HG03108 (cell line): ENCODE measurements around the gene ZBTB20.

Experiments used
- ATAC-seq: cut with Tn5 transposase; IDR thresholded peaks from one replicate; pipeline ENCODE4 v1.9.1; 2021; ENCODE audit warnings: moderate library complexity; ENCODE audit not compliant: unreplicated experiment

The ZBTB20 gene

DNA sequence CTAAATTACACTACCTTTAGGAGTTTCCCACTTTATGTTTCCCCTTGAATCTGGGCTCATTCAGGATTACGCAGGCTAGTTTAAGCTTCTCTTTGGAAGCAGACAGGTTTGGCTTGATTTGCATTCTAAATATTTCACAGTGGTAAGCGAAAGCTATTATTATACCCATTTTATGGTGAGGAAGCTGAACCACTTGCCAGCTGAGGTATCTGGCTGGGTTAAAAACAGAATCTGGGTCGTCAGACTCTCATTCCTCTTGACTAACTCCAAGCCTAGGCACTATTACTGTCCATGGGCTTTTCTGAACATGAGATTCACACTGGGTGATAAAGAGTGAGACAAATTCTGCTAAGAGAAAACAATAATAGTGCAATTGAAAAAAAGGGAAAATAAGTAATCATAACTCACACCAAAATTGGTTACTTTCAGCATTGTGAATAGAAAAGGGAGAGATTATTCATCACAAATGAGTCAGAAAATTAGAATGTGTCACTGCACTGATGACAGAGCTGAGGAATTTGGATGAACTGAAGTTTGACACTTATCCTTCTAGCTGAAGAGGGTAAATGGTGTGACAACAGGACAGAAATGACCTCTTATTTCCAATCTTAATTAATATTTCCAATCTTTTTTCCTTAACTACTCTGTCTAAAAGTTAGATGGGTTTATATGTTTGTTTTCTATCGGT, 642.0 kb downstream of the ZBTB20 start:
- no peak for ATAC-seq

DNA sequence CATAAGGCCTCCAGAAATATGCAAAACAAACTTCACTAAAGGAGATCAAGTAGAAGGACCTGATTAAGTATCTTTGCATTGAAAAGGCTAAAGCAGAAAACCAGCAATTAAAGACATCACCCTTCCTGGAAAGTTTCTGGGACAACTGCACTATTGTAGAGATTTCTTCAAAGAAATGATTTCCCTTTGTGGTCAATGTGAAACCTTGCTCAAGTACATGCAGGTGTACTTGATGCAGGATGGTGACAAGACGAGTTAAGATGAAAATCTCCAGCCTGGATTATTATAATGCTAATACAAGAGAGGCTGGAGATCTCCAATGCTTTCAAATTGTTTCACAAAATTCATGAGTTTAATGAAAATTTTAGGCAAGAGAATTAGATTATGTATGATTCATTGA, 644.9 kb downstream of the ZBTB20 start:
- ATAC-seq, result no peak

DNA sequence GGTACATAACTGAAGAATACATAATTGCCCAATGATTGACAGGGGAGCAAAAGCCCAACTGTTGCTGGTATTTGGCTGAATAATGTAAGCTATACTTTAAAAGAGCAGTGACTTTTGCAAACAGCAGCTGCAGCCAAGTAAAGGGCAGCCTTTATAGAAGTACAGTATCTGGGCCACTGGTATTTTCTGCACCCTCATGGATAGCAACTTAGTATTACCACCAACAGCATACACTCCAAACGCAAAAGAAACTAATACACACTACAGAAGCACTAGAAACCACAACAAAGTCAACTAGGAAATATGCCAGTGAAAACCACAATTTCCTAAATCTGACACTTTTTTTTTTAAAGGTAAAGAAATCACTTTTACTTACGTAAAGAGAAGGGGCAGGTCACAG, 647.1 kb downstream of the ZBTB20 start:
- ATAC-seq, result no peak

DNA sequence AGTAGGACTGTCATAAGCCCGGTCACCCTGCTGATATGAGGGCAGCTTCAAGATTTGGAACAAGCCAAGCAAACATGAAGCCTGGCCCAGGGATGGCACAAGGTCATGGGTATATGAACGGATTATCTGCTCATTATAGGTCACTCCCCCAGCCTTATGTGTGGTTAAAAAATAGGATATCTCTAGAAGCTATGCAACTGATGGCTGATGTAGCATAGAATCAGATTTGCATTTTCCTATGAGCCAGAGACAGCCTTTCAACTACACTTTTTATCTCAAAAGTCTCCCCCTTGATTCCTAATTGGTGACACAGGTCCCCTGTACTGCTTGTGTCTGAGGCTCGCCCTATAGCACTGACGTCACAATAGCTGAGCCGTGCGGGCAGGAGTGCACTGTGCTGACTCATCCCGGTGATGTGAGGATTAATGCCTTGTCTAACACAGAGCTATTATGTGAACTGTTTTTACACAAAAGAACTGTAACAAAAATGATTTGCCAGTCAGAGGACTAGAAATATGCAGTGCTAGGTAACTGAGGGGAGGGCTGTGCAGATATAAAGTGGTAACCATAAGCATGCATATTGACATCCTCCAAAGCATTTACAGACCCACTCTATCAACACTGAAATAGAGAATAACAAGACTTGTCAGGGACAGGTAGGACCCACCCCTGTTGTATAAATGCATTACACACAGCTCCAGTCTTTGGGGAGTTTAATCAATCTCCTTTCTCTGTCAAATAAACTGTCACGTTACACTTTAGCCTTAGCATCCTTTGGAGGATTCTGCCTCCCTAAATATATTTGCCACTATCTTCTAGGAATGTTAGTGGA, 648.3 kb downstream of the ZBTB20 start:
- ATAC-seq, result no peak

DNA sequence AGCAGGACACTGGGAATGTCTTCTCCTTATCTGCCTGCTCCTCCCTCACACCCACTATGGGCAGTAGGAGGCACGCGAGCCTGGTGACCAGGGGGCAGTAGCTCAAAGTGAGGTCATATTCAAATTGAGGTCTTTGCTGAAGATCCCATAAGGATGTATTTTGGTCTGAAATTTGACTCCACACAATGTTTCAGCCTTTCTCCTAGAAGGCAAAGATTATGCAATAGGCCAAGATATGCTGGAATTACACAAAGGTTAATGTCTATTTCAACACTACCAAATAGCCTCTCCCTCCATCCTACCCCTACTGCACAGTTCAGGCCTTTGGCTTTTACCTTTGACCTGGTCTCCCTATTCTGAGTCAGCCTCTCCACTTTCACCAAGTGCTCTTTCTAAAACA, 650.2 kb downstream of the ZBTB20 start:
- no peak for ATAC-seq

DNA sequence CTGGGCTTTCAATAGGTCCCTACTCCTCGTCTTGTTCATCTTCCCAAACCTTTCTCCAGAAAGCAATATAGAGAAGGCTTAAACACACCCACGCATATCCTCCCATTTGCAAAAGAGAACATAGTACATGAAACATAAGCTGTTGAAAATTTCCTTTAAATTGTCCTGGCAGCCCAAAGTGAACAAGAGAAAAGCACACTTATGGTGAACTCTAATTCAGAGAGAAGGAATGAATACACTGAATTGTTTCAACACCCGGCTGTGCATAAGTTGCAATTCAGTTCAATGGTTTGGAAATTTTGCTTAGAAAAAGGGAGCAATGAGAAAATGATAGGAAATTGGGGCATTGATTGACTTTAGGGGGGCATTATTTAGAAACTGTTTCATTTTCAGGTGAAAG, 650.6 kb downstream of the ZBTB20 start:
- ATAC-seq, result no peak

DNA sequence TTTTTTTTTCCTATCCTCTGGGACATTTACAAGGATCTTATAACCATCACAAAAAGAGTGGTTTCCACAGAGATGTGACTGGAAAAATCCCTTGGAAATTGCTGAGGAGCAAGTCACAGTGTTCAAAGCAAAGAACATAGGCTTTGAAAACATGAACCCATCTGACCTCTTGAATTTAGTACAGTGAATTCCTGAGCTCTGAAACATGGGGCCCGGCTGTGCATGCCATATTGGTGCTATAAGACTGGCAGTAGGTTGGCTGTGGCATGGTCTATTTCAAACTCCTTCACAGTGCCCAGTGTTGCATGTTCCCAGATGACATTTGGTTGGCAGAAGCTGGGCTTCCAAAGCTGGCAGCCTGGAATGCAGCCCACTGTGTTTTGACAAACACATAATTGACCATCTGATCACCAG, 651.1 kb downstream of the ZBTB20 start:
- no peak for ATAC-seq

DNA sequence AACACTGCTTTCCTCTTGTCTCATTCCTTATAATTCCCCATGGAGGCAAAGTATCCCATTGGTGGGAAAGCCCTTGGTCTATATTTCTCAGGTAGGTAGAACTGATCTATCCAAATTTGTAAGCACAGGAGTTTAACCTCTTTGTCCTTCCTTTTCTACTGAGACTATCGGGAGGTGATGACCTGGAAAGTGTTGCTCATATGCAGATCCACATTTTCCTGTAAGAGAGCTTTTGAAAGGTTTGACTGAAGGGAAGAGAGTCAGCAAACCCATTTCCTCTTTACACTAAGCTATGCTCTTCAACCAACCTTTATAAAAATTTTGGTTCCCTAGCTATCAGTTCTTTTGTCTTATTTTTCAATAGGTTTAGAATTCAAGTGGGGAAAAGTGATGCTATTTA, 652.6 kb downstream of the ZBTB20 start:
- ATAC-seq, result no peak

DNA sequence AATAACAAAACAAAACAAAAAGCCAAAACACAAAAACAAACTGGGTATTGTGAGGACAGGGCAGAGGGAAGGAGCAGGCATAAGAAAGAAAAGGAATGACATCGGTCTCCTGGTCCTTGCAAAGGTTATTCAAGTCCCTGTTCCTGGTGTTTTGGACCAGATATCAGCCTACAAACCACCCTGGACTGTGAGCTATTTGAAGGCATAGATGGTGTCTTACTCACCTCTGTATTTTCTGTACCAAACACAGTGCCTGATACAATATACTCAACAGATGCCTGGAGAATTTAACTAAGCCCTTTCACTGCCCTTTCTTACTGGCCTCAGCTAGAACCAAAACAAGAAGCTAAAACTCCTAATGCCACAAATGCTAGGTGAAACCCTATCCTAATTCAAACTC, 656.3 kb downstream of the ZBTB20 start:
- no peak for ATAC-seq

DNA sequence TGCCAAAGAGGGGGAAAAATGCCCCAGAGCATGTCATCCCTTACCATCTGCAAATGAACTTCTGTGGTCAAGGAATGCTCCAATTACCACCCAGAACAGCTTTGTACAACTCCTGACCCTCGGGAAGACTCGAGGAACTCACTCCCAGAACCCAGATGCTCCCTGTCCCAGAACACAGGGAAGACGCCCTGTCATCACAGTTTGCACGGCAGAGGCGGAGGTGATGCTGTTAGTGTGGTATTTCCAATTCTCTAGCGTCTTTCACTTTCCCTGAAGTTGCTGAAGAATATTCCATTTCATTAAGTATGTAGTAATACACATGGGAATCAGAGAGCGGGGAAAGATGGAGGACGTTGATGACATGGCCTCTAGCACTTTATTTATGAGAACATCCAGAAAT, 659.6 kb downstream of the ZBTB20 start:
- ATAC-seq, result no peak

DNA sequence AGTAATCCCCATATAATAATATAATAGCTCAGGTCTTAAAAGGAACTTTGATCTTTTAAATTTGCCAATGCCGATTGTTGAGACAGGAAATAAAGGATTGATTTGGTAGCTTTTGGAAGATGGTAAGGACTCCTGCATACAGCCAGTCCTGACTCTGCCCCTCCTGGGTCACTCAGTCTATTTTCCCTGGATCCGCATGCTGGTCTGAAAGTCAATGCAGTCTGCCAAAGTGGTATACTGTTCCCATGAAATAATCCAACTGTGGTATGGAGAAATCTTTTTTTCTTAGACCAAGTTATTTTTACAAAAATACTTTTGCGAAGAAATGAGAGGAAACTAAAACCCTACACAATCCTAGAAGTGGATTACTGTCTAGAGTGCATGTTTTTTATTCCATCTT, 662.2 kb downstream of the ZBTB20 start:
- ATAC-seq, result no peak

DNA sequence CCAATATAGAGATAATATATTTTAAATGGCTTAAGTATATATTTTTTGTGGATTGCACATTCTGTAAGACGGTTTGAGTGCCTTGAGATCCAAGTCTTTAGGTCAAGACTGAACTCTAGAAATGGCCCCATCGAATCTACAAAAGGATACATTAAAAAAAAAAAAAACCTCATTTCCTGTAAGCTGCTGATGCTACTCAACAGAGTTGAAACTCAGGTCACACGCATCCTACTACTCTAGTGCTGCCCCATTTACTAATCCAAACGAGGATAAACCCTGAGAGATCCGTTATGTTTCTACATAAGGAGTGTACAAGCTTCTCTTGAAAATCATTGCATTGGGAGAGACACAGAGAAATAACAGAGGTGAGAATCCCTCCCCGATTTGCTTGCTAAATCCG, 666.0 kb downstream of the ZBTB20 start:
- ATAC-seq, result no peak

DNA sequence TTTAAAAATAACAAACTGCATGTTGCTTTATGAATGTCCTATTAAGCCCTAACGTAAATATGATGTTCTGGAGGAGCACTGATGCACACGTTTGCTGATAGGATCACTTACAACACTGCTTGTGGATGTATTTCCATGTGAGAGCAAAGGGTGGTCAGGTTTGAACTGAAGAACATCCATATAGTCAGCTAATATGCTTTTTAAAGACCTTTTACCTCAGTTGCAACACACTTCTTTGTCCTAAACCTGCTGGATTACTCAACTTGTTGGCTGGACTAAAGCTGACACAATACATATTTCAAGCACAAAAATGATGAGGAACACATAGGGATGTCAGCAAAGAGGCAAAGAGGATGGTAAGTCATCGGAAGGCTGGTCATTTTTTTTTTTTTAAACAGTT, 666.6 kb downstream of the ZBTB20 start:
- no peak for ATAC-seq

DNA sequence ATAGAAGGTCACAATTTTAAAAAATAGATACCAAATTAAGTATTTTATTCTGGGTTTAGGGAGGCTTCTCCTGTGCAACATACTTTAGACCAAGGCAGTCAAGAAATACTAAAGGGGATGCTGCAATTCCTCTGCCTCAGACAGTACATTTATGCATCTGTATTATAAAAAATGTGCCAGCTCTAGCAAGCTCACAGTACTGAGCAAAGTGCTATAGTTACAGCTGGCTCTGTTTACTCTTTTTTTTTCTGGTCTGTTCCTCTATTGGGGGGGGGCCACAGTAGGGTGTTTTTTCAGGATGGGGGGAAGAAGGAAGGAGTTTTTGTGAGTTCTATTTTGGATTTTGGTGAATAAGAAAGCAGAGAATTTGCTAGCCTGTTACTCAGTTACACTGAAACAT, 668.3 kb downstream of the ZBTB20 start:
- no peak for ATAC-seq

DNA sequence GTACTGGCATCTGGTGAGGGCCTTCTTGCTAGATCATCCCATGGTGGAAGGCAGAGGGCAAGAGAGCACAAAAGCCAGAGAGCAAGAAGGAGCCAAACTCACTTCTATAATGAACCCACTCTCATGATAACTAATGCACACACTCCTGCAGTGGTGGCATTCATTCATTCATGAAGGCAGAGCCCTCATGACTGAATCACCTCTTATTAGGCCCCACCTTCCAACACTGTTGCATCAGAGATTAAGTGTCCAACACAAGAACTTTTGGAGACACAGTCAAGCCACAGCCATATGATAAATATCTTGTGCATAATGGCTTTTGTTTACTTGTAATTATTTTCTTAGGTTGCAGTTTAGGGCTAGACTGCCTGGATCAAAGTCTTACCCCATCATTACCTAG, 670.6 kb downstream of the ZBTB20 start:
- ATAC-seq, result no peak

DNA sequence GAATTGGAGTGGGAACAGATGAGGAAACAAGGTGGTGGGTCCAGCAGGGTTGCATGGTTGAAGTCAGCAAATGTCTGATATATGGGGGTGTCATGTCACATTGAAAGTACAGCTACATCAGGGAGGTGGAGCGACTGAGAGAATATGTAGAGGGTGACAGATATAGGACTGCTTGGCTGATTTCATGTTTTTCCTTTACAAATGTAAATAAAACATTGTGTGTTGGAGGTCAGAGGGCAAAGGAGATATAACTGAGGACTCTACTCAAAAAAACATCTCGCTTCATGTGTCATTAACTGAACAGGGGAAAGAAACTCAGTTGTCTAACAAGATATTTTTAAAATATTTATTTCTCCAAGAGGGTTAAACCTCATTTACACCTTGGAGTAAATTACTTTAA, 675.6 kb downstream of the ZBTB20 start:
- ATAC-seq, result no peak

DNA sequence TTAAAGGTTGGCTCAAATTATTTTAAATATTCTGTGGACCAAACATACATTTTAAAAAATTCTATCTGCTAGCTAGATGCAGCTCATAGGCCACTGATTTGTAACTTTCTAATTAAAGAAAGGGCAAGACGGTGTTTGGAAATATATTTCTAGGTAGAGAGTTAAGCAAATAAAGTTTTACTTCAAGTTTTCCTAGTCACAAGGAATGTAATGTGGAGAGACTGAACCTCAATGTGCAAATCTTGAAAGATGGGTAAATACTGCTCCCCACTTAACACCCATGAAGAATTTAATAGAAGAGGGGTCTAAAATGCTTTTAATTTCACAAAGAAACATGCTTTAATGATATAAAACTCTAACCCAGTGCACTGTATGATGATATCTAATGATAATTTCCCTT, 678.0 kb downstream of the ZBTB20 start:
- ATAC-seq, result no peak

DNA sequence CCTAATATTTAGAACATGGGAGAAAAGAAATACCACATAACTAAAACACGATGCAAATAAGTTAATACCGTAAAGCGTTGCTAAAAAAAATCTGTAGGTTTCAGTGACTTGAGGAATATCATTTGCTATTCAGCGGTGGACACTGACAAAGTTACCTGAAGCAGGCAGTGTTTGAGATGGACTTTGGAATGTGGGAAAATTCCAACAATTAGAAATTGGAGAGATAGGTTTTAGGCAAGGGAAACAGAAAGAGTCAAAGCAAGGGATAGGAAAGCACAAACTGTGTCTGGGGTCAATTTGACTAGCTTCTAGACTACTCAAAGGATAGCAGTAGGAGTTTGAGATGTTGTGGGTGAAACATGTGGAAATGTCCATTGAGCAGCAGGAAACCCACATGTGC, 680.3 kb downstream of the ZBTB20 start:
- no peak for ATAC-seq

DNA sequence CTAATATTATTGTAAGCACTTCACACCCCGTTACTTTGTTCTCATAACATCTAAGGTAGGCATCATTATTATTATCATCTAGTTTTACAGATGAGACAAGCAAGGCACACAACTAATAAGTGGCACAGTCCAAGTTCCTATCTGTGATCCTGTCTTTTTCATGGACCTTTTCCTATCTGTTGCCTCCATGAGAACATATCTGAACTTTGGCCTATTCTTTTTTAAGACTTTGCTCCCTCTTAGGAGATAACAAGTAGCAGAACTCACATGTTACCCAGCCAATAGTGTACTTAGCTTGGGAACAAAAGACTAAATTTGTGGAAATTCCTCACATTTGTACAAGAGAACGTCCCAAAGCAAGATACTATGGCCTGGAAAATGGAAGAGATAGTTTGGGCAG, 680.8 kb downstream of the ZBTB20 start:
- no peak for ATAC-seq

DNA sequence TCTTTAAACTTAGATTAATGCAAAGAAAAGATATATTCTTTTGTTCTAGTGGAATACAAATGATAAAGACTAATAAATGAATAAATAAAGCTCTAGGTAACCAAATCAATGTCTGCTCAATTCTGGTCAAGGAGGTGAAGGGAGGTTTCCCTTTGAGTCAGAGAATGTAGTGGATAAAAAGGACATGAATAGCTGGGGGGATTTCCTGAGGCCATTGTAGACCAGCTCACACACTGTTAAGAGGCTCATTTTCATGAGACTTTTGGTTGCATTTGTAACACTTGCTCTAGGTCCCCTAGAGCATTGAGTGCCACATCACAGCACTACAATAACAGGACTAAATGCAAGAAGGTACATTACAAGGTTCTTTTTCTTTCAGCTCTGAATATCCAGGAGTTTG, 682.5 kb downstream of the ZBTB20 start:
- ATAC-seq, result peak; percentile 84

DNA sequence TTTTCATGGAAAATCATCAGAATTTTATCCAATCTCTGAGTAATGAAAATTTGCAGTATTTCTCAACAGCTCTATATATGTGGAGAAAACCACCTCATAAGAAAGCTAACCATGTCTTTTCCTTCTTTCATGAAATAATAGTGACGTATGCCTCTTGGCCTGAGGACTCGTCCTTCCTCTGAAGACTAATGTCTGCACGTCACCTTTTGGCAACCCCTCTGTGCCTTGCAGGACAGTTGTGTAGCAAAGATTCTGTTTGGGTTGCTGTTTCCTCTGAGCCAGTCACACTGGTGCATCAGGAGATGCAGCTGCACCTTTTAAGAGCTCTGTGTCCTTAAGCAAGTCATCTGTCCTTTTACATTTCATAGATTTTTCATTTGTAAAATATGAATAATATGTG, 684.3 kb downstream of the ZBTB20 start:
- ATAC-seq, result no peak

DNA sequence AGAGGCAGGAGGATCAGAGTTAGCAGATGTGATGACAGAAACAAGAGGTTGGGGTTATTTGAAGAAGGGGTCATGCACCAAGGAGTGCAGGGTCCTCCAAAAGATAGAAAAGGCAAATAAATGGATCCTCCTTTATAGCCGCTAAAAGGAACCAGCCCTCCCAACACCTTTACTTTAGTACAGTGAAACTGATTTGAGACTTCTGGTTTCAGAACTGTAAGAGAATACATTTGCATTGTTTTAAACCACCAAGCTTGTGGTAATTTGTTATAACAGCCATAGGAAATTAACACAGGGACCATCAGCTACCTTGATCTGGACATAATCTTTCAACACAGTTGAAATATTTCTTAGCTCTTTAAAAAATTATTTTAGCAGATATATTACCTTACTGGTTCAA, 686.6 kb downstream of the ZBTB20 start:
- peak; percentile 42 for ATAC-seq

DNA sequence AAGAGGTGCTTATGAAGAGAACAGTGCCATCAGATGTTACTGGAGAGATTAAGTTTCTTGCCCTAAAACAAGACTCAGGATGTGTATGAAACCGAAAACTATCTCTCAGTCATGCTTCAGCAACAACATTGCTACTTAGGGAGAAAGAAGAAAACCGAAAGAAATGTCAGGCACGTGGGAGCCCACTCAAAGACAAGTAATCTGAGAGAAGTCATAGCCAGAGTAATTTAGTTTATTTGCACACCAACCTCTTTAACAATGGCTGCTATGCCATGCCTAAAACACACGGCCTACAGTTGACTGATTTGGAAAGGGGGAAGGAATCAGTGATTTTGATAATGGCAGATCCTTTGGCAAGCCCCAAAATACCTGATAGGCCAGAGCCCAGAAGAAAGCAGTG, 690.3 kb downstream of the ZBTB20 start:
- ATAC-seq, result peak; percentile 60
